HepG2 (cell line): Measurements from ENCODE around the gene SPTBN4. TPM values are rescaled to one million over a fixed set of nuclear protein-coding genes. Genes with fewer than 3 reads are reported as not detected.

Source experiments
- ARNT2 ChIP-seq: sonication (generic); formaldehyde crosslinking; IDR thresholded peaks from 2 replicates; pipeline ENCODE4 v1.8.0; 2022; ENCODE audit warnings: mild to moderate bottlenecking, low read depth, missing genetic modification reagents, moderate library complexity
- ATAD3A ChIP-seq: sonication (generic); formaldehyde crosslinking; IDR thresholded peaks from 2 replicates; pipeline ENCODE4 v1.4.0; 2020; ENCODE audit warnings: missing genetic modification reagents
- CBX1 ChIP-seq: IDR thresholded peaks from one replicate; pipeline ENCODE4 v1.6.1; 2016; ENCODE audit warnings: antibody characterized with exemption, low read depth
- ERF ChIP-seq: IDR thresholded peaks from 2 replicates; pipeline ENCODE4 v1.6.1; 2018; ENCODE audit warnings: missing biosample characterization, missing genetic modification reagents
- FIP1L1 ChIP-seq: fragments of 200-400 bp; formaldehyde crosslinking; IDR thresholded peaks from 2 replicates; pipeline ENCODE4 v1.6.1; 2018; ENCODE audit warnings: low read depth, mild to moderate bottlenecking, low read length, moderate library complexity, borderline replicate concordance; ENCODE audit not compliant: insufficient read depth
- FLYWCH1 ChIP-seq: sonication (generic); formaldehyde crosslinking; IDR thresholded peaks from 2 replicates; pipeline ENCODE4 v1.8.1; 2023; ENCODE audit warnings: mild to moderate bottlenecking, missing genetic modification reagents
- GATA4 ChIP-seq: sonication (generic); IDR thresholded peaks from 2 replicates; pipeline ENCODE4 v1.6.1; 2016; ENCODE audit warnings: antibody characterized with exemption, low read depth, borderline replicate concordance
- KDM3A ChIP-seq: IDR thresholded peaks from 2 replicates; pipeline ENCODE4 v1.6.1; 2018; ENCODE audit warnings: low read depth, missing compliant biosample characterization
- MATR3 ChIP-seq: sonication (generic); formaldehyde crosslinking; IDR thresholded peaks from 2 replicates; pipeline ENCODE4 v1.4.0; 2020; ENCODE audit warnings: missing genetic modification reagents
- MAZ ChIP-seq, 2 experiments: sonication (generic) in 1 of 2; formaldehyde crosslinking in 1 of 2; IDR thresholded peaks; 2 replicates each; pipeline versions ENCODE4 v1.5.0 to v1.6.1; 2012 to 2020; ENCODE audit warnings: low read depth in 2 of 2, mild to moderate bottlenecking in 2 of 2, borderline replicate concordance in 1 of 2, improper control_type of control experiment in 1 of 2, low read length in 1 of 2, missing genetic modification reagents in 1 of 2, moderate library complexity in 1 of 2
- MBNL3 ChIP-seq: fragments of 250-450 bp; sonication (Bioruptor Pico); conservative IDR thresholded peaks from 2 replicates; pipeline ENCODE4 v1.8.0; 2022; ENCODE audit warnings: mild to moderate bottlenecking, inconsistent platforms
- MEF2D ChIP-seq: sonication (generic); formaldehyde crosslinking; IDR thresholded peaks from 2 replicates; pipeline ENCODE4 v1.5.1; 2020; ENCODE audit warnings: mild to moderate bottlenecking, missing genetic modification reagents
- PRDM15 ChIP-seq: sonication (generic); formaldehyde crosslinking; IDR thresholded peaks from 2 replicates; pipeline ENCODE4 v1.4.0; 2020; ENCODE audit warnings: missing genetic modification reagents
- REXO4 ChIP-seq: sonication (generic); formaldehyde crosslinking; IDR thresholded peaks from 2 replicates; pipeline ENCODE4 v1.8.0; 2022; ENCODE audit warnings: missing genetic modification reagents, mild to moderate bottlenecking, borderline replicate concordance
- RNF2 ChIP-seq: fragments of 450-650 bp; conservative IDR thresholded peaks from 2 replicates; pipeline ENCODE4 v1.6.1; 2016; ENCODE audit warnings: low read depth
- SOX5 ChIP-seq: IDR thresholded peaks from 2 replicates; pipeline ENCODE4 v1.6.1; 2016; ENCODE audit warnings: borderline replicate concordance
- SRSF1 ChIP-seq: fragments of 200-400 bp; formaldehyde crosslinking; optimal IDR thresholded peaks from 2 replicates; pipeline ENCODE3; 2017; ENCODE audit warnings: mild to moderate bottlenecking, low read depth, low read length, moderate library complexity
- SRSF4 ChIP-seq: fragments of 200-400 bp; formaldehyde crosslinking; IDR thresholded peaks from one replicate; pipeline ENCODE4 v1.6.1; 2018; ENCODE audit warnings: mild to moderate bottlenecking, low read depth, low read length, moderate library complexity; ENCODE audit not compliant: poor library complexity, severe bottlenecking
- THAP9 ChIP-seq: sonication (generic); formaldehyde crosslinking; IDR thresholded peaks from 2 replicates; pipeline ENCODE4; 2020; ENCODE audit warnings: missing genetic modification reagents, mild to moderate bottlenecking, borderline replicate concordance
- TP53 ChIP-seq: sonication (generic); formaldehyde crosslinking; conservative IDR thresholded peaks from 2 replicates; pipeline ENCODE4 v1.4.0; 2020; ENCODE audit warnings: missing genetic modification reagents
- ZBTB7B ChIP-seq: sonication (generic); formaldehyde crosslinking; IDR thresholded peaks from 2 replicates; pipeline ENCODE4 v1.4.0; 2020; ENCODE audit warnings: missing genetic modification reagents
- ZNF253 ChIP-seq: sonication (generic); formaldehyde crosslinking; IDR thresholded peaks from 2 replicates; pipeline ENCODE4 v1.8.0; 2022; ENCODE audit warnings: mild to moderate bottlenecking, missing genetic modification reagents, borderline replicate concordance
- ZNF747 ChIP-seq: sonication (generic); formaldehyde crosslinking; IDR thresholded peaks from 2 replicates; pipeline ENCODE4 v1.8.1; 2023; ENCODE audit warnings: missing genetic modification reagents, mild to moderate bottlenecking, borderline replicate concordance
- polyA plus RNA-seq, 8 experiments: library from polyadenylated mRNA; depleted of rRNA in 3 of 8; stranded (reverse) in 7 of 8; unstranded in 1 of 8; fragments of >200 nt; fragmentation: Illumina TruSeq in 4 of 8; extraction: Trizol in 4 of 8; gene quantifications; 2 replicates each; pipeline versions ENCODE4 v1.2.1 to v1.2.3, GENCODE V29; 2011 to 2016; ENCODE audit warnings: low read depth in 4 of 8, missing spikeins in 1 of 8, mixed read lengths in 1 of 8; ENCODE audit not compliant: insufficient read depth in 1 of 8
- total RNA-seq, 5 experiments: library from RNA; depleted of rRNA; stranded (reverse); fragments of >200 nt; fragmentation: Illumina TruSeq; extraction: Trizol; gene quantifications; 2 replicates each; pipeline ENCODE4 v1.2.3, GENCODE V29; 2016; ENCODE audit warnings: low read depth in 1 of 5

SPTBN4 gene
- total and polyA plus RNA-seq, 2 of the 13 experiments (the other 11 are each of a cell fraction or from before 2014, with no cell fraction given), result 0.11 TPM

GRCh38 chr19:40425450-40426287 is 41.1 kb upstream of the SPTBN4 start, which contains the start of gene SERTAD1 (continued):
- TF ChIP-seq THAP9 (CRISPR knock-in tag) (peak; percentile 31; the same call in 1 of the 2 replicates), ZBTB7B (CRISPR knock-in tag) (peak; percentile 11; the same call in 1 of the 2 replicates), SOX5 (CRISPR knock-in tag) (peak; percentile 32; the same call in 1 of the 2 replicates), FIP1L1 (peak; percentile 28; the same call in 1 of the 2 replicates), GATA4 (peak; percentile 90; the same call in 1 of the 2 replicates), TP53 (no peak; the same call in 1 of the 2 replicates), FLYWCH1 (CRISPR knock-in tag) (0 out of 2 replicates have a peak, but pooled peaks have one; percentile 12), MAZ (IDR thresholded peaks at IDR 0.05; ENCODE audit: borderline replicate concordance, low read depth, low read length) (peak; percentile 32; the same call in 1 of the 2 replicates), MAZ (CRISPR knock-in tag; IDR thresholded peaks at IDR 0.05; ENCODE audit: low read depth) (peak; percentile 74), ERF (CRISPR knock-in tag) (peak; percentile 32; the same call in 1 of the 2 replicates), REXO4 (no peak), SRSF4 (no peak), ATAD3A (CRISPR knock-in tag) (no peak), ZNF747 (CRISPR knock-in tag) (0 out of 2 replicates have a peak, but pooled peaks have one; percentile 36), MBNL3 (no peak), ARNT2 (CRISPR knock-in tag) (no peak), KDM3A (CRISPR knock-in tag) (peak; percentile 22; the same call in 1 of the 2 replicates), MEF2D (CRISPR knock-in tag) (peak; percentile 9; the same call in 1 of the 2 replicates), PRDM15 (no peak), SRSF1 (peak; percentile 81), MATR3 (CRISPR knock-in tag) (no peak), RNF2 (no peak), ZNF253 (peak; percentile 62; the same call in 1 of the 2 replicates), CBX1 (peak; percentile 42)
